IMR-90 (cell line): Measurements from ENCODE around the gene PHF21B.

Source experiments
- BHLHE40 ChIP-seq: fragments of 150-350 bp; IDR thresholded peaks from 2 replicates; pipeline ENCODE4 v1.6.1; 2016; ENCODE audit warnings: mild to moderate bottlenecking, low read depth, low read length
- CHD1 ChIP-seq: IDR thresholded peaks from 2 replicates; pipeline ENCODE4 v1.6.1; 2012; ENCODE audit warnings: low read depth, low read length, improper control_type of control experiment
- CTCF ChIP-seq: conservative IDR thresholded peaks from 2 replicates; pipeline ENCODE4 v1.5.1; 2012; ENCODE audit warnings: mild to moderate bottlenecking, low read depth, low read length, improper control_type of control experiment
- ELK1 ChIP-seq: fragments of 150-350 bp; IDR thresholded peaks from 2 replicates; pipeline ENCODE4 v1.6.1; 2016; ENCODE audit warnings: low read depth, mild to moderate bottlenecking, low read length, moderate library complexity, borderline replicate concordance
- FOS ChIP-seq: fragments of 150-350 bp; IDR thresholded peaks from 2 replicates; pipeline ENCODE4 v1.6.1; 2016; ENCODE audit warnings: low read depth, low read length
- MAFK ChIP-seq: IDR thresholded peaks from 2 replicates; pipeline ENCODE4 v1.6.1; 2012; ENCODE audit warnings: low read depth, low read length, improper control_type of control experiment
- MAZ ChIP-seq: IDR thresholded peaks from 2 replicates; pipeline ENCODE4 v1.6.1; 2012; ENCODE audit warnings: low read depth, mild to moderate bottlenecking, low read length, improper control_type of control experiment, moderate library complexity, borderline replicate concordance
- MXI1 ChIP-seq: IDR thresholded peaks from 2 replicates; pipeline ENCODE4 v1.6.1; 2012; ENCODE audit warnings: low read depth, mild to moderate bottlenecking, low read length, moderate library complexity, borderline replicate concordance
- POLR2A ChIP-seq: IDR thresholded peaks from 2 replicates; pipeline ENCODE4 v1.6.1; 2012; ENCODE audit warnings: mild to moderate bottlenecking, low read depth, low read length
- RAD21 ChIP-seq: IDR thresholded peaks from 2 replicates; pipeline ENCODE4 v1.6.1; 2012; ENCODE audit warnings: low read length, improper control_type of control experiment
- RFX5 ChIP-seq: IDR thresholded peaks from 2 replicates; pipeline ENCODE4 v1.8.0; 2012; ENCODE audit warnings: low read depth, mild to moderate bottlenecking, low read length, moderate library complexity
- SMC3 ChIP-seq: fragments of 150-350 bp; IDR thresholded peaks from 2 replicates; pipeline ENCODE4 v1.6.1; 2016; ENCODE audit warnings: low read depth, mild to moderate bottlenecking, antibody characterized with exemption, low read length, moderate library complexity
- USF2 ChIP-seq: fragments of 150-350 bp; IDR thresholded peaks from 2 replicates; pipeline ENCODE4 v1.6.1; 2017; ENCODE audit warnings: mild to moderate bottlenecking, antibody characterized with exemption, low read length, low read depth

GRCh38 chr22:45026511-45026910 is 16.7 kb upstream of the PHF21B start:
- TF ChIP-seq CTCF (no peak), CHD1 (no peak), POLR2A (no peak), RFX5 (no peak), SMC3 (no peak), BHLHE40 (no peak), MAFK (no peak), MXI1 (no peak), RAD21 (no peak), MAZ (no peak), FOS (no peak), USF2 (no peak), ELK1 (no peak)
